ENCODE measurements around the gene ZNF267. TPM values are rescaled to one million over a fixed set of nuclear protein-coding genes. Genes with fewer than 3 reads are reported as not detected.

ZNF267 gene
- total RNA-seq, 1 donor from 2014 or later: 19.6 TPM

- H3K27ac ChIP-seq (ENCODE audit: low read depth, low read length): no peak overlapping the region
- Mint-ChIP-seq H3K27ac (ENCODE audit: unreplicated experiment) (peak overlapping the region; percentile 55), H3K9me3 (ENCODE audit: unreplicated experiment) (no peaks in the 10 kb centered on the region), H3K36me3 (ENCODE audit: low read depth, unreplicated experiment) (no peaks in the 10 kb centered on the region), H3K4me1 (ENCODE audit: low read depth, unreplicated experiment) (peaks cover 14% of the 10 kb centered on the region), H3K4me3 (ENCODE audit: unreplicated experiment) (no peak overlapping the region), H3K27me3 (ENCODE audit: low read depth, unreplicated experiment) (peaks cover 8% of the 10 kb centered on the region)
- TF ChIP-seq CTCF (IDR thresholded peaks at IDR 0.05; ENCODE audit: insufficient read depth, low read depth, low read length): no peak
- no peak for TF ChIP-seq EZH2 (IDR thresholded peaks at IDR 0.05; ENCODE audit: insufficient read depth, low read length)
- DNase-seq (ENCODE audit: low read depth) (no peak), FAIRE-seq (no peak)
- no peaks in the 10 kb centered on the region for H3K9me3 ChIP-seq (ENCODE audit: insufficient read depth, low read depth, low read length)
- no peak overlapping the region for H3K4me3 ChIP-seq (ENCODE audit: insufficient read depth, low read depth, low read length)
- no peak overlapping the region for H3K9ac ChIP-seq (ENCODE audit: low read length)
- no peaks in the 10 kb centered on the region for H3K36me3 ChIP-seq (ENCODE audit: insufficient read depth, low read length)
- H4K20me1 ChIP-seq (ENCODE audit: insufficient read depth, low read length): peaks cover 13% of the 10 kb centered on the region
- no peak overlapping the region for H3K4me2 ChIP-seq (ENCODE audit: low read length)
- peaks cover 19% of the 10 kb centered on the region for H3K4me1 ChIP-seq (ENCODE audit: insufficient read depth, low read length)
- no peaks in the 10 kb centered on the region for H3K27me3 ChIP-seq (ENCODE audit: insufficient read depth, low read length)
- H2AFZ ChIP-seq (ENCODE audit: low read depth, low read length): no peak overlapping the region
- peaks cover 23% of the 10 kb centered on the region for H3K79me2 ChIP-seq (ENCODE audit: insufficient read depth, low read length)
Observed at GRCh38 chr16:31870809-31871208, 2.8 kb upstream of the ZNF267 start.

- Histone ChIP-seq H3K27ac (ENCODE audit: low read depth, low read length) (no peak overlapping the region), H3K4me3 (ENCODE audit: insufficient read depth, low read depth, low read length) (no peak overlapping the region), H3K4me2 (ENCODE audit: low read length) (no peak overlapping the region), H4K20me1 (ENCODE audit: insufficient read depth, low read length) (peaks cover 13% of the 10 kb centered on the region), H2AFZ (ENCODE audit: low read depth, low read length) (no peak overlapping the region), H3K4me1 (ENCODE audit: insufficient read depth, low read length) (peaks cover 24% of the 10 kb centered on the region), H3K9me3 (ENCODE audit: insufficient read depth, low read depth, low read length) (no peaks in the 10 kb centered on the region), H3K9ac (ENCODE audit: low read length) (no peak overlapping the region), H3K79me2 (ENCODE audit: insufficient read depth, low read length) (peaks cover 30% of the 10 kb centered on the region), H3K36me3 (ENCODE audit: insufficient read depth, low read length) (no peaks in the 10 kb centered on the region), H3K27me3 (ENCODE audit: insufficient read depth, low read length) (no peaks in the 10 kb centered on the region)
- TF ChIP-seq EZH2 (IDR thresholded peaks at IDR 0.05; ENCODE audit: insufficient read depth, low read length) (no peak), CTCF (IDR thresholded peaks at IDR 0.05; ENCODE audit: insufficient read depth, low read depth, low read length) (no peak)
- no peak for FAIRE-seq
- no peaks in the 10 kb centered on the region for H3K36me3 Mint-ChIP-seq (ENCODE audit: low read depth, unreplicated experiment)
- peaks cover 21% of the 10 kb centered on the region for H3K4me1 Mint-ChIP-seq (ENCODE audit: low read depth, unreplicated experiment)
- H3K9me3 Mint-ChIP-seq (ENCODE audit: unreplicated experiment): no peaks in the 10 kb centered on the region
- H3K27me3 Mint-ChIP-seq (ENCODE audit: low read depth, unreplicated experiment): peaks cover 6% of the 10 kb centered on the region
- no peak overlapping the region for H3K27ac Mint-ChIP-seq (ENCODE audit: unreplicated experiment)
- DNase-seq (ENCODE audit: low read depth): no peak
- no peak overlapping the region for H3K4me3 Mint-ChIP-seq (ENCODE audit: unreplicated experiment)
Observed at GRCh38 chr16:31871510-31871909, 2.1 kb upstream of the ZNF267 start.

DNA sequence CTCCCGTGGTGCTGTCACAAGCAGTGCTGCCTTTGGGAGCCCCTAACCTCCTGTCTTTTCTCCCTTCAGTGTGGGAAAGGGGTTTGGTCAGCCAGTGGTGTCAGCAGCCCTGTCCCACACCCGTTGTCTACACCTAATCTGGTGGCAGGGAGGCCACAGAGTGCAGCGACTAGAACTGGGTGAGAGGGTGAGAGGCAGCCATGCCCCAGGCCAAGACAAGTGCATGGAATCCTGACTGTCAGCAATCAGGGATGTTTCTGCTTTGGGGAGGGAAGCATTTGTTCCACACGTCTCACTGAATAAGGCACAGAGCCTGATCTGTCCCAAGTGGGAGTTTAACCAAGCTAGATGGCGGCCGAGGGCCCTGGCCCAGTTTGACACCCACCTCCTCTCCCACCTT, 1.4 kb upstream of the ZNF267 start:
- FAIRE-seq (no peak), DNase-seq (ENCODE audit: low read depth) (no peak)
- H3K4me3 ChIP-seq (ENCODE audit: insufficient read depth, low read depth, low read length): no peak overlapping the region
- no peaks in the 10 kb centered on the region for H3K27me3 ChIP-seq (ENCODE audit: insufficient read depth, low read length)
- no peaks in the 10 kb centered on the region for H3K9me3 ChIP-seq (ENCODE audit: insufficient read depth, low read depth, low read length)
- TF ChIP-seq CTCF (IDR thresholded peaks at IDR 0.05; ENCODE audit: insufficient read depth, low read depth, low read length) (no peak), EZH2 (IDR thresholded peaks at IDR 0.05; ENCODE audit: insufficient read depth, low read length) (no peak)
- no peak overlapping the region for H3K27ac Mint-ChIP-seq (ENCODE audit: unreplicated experiment)
- peak overlapping the region; percentile 64 for H3K4me3 Mint-ChIP-seq (ENCODE audit: unreplicated experiment)
- H3K27ac ChIP-seq (ENCODE audit: low read depth, low read length): no peak overlapping the region
- H2AFZ ChIP-seq (ENCODE audit: low read depth, low read length): no peak overlapping the region
- H3K4me1 ChIP-seq (ENCODE audit: insufficient read depth, low read length): peaks cover 31% of the 10 kb centered on the region
- H3K27me3 Mint-ChIP-seq (ENCODE audit: low read depth, unreplicated experiment): peaks cover 4% of the 10 kb centered on the region
- H3K9ac ChIP-seq (ENCODE audit: low read length): no peak overlapping the region
- no peaks in the 10 kb centered on the region for H3K9me3 Mint-ChIP-seq (ENCODE audit: unreplicated experiment)
- peaks cover 28% of the 10 kb centered on the region for H3K4me1 Mint-ChIP-seq (ENCODE audit: low read depth, unreplicated experiment)
- peaks cover 36% of the 10 kb centered on the region for H3K79me2 ChIP-seq (ENCODE audit: insufficient read depth, low read length)
- no peak overlapping the region for H3K4me2 ChIP-seq (ENCODE audit: low read length)
- H3K36me3 Mint-ChIP-seq (ENCODE audit: low read depth, unreplicated experiment): no peaks in the 10 kb centered on the region
- H4K20me1 ChIP-seq (ENCODE audit: insufficient read depth, low read length): peaks cover 19% of the 10 kb centered on the region
- no peaks in the 10 kb centered on the region for H3K36me3 ChIP-seq (ENCODE audit: insufficient read depth, low read length)
